Activated CD4-positive, alpha-beta T cell treated with anti-CD3 and anti-CD28 coated beads for 36 hours (primary cell): ENCODE measurements around the gene NAA15. TPM values are rescaled to one million over a fixed set of nuclear protein-coding genes. Genes with fewer than 3 reads are reported as not detected.
A peak's percentile ranks its signal among the peaks of the same experiment; 100 is the strongest.
"Not testable (repeated sequence)": the region's sequence is repeated elsewhere in the genome, so short reads cannot be mapped to it uniquely, and the experiment has no call there.

ENCODE experiments used
- ATAC-seq: fragments of 200-7000 bp; cut with Tn5 transposase; one replicate; pipeline ENCODE4 v1.10.0; 2021; ENCODE audit warnings: mild to moderate bottlenecking, moderate library complexity
- CTCF ChIA-PET: fragments of 350-600 bp; sonication (Branson Sonifier 250); formaldehyde crosslinking; loops from one replicate; lab custom pipeline; 2021; ENCODE audit warnings: antibody characterized with exemption; lab: Charles Lee
- POLR2A ChIA-PET: fragments of 350-600 bp; sonication (Branson Sonifier 250); formaldehyde crosslinking; loops from one replicate; lab custom pipeline; 2021; ENCODE audit warnings: antibody characterized with exemption, inconsistent platforms; lab: Charles Lee
- DNase-seq: peaks from one replicate; pipeline ENCODE4 v3.0.0-alpha.2; 2020
- H3K27ac Mint-ChIP-seq: one replicate; pipeline ENCODE4 v1.8.0; 2021; ENCODE audit warnings: mixed read lengths
- H3K27me3 Mint-ChIP-seq: one replicate; pipeline ENCODE4 v1.8.0; 2021; ENCODE audit warnings: mixed read lengths
- H3K36me3 Mint-ChIP-seq: one replicate; pipeline ENCODE4 v1.8.0; 2021; ENCODE audit warnings: low read depth, mixed read lengths
- H3K4me1 Mint-ChIP-seq: one replicate; pipeline ENCODE4 v1.8.0; 2021; ENCODE audit warnings: mixed read lengths
- H3K4me3 Mint-ChIP-seq: one replicate; pipeline ENCODE4 v1.8.0; 2021; ENCODE audit warnings: mild to moderate bottlenecking, moderate library complexity, mixed read lengths
- H3K9me3 Mint-ChIP-seq: one replicate; pipeline ENCODE4 v1.8.0; 2021; ENCODE audit warnings: low read depth, mixed read lengths
- intact Hi-C, 2 experiments: fragments of 100-400 bp; cut with DNase I in 1 of 2; cut with micrococcal nuclease in 1 of 2; formaldehyde crosslinking; loops; one replicate each; pipeline versions ENCODE4 v1.14.2 to v1.15.1; 2022 to 2024; cut with DNase I, micrococcal nuclease
- total RNA-seq, 2 experiments: library from RNA; stranded (reverse); gene quantifications; one replicate each; pipeline ENCODE4 v1.2.3, GENCODE V29; 2021

Gene NAA15
- total RNA-seq, 2 experiments from 2014 or later = 64.3 to 113 TPM

DNA sequence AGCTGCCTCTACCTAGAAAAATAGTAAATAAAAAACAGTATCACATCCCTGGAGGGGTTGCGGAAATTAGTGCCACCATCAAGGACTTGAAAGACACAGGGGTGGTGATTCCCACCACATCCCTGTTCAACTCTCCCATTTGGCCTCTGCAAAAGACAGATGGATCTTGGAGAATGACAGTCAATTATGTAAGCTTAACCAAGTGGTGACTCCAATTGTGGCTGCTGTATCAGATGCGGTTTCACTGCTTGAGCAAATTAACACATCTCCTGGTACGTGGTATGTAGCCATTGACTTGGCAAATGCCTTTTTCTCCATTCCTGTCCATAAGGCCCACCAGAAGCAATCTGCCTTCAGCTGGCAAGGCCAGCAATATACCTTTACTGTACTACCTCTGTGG, 143.6 kb downstream of the NAA15 start:
- H3K27me3 Mint-ChIP-seq, H3K9me3 Mint-ChIP-seq, H3K27ac Mint-ChIP-seq, H3K4me3 Mint-ChIP-seq, DNase-seq, POLR2A ChIA-PET, ATAC-seq, H3K4me1 Mint-ChIP-seq, intact Hi-C loops, CTCF ChIA-PET: not testable (repeated sequence)
- peaks cover 11% of the 10 kb centered on the region for H3K36me3 Mint-ChIP-seq

GRCh38 chr4:139447078-139447477, 145.8 kb downstream of the NAA15 start:
- H3K4me3 Mint-ChIP-seq, H3K36me3 Mint-ChIP-seq, POLR2A ChIA-PET, DNase-seq, ATAC-seq, H3K9me3 Mint-ChIP-seq, intact Hi-C loops, CTCF ChIA-PET, H3K27ac Mint-ChIP-seq, H3K27me3 Mint-ChIP-seq, H3K4me1 Mint-ChIP-seq: not testable (repeated sequence)

DNA sequence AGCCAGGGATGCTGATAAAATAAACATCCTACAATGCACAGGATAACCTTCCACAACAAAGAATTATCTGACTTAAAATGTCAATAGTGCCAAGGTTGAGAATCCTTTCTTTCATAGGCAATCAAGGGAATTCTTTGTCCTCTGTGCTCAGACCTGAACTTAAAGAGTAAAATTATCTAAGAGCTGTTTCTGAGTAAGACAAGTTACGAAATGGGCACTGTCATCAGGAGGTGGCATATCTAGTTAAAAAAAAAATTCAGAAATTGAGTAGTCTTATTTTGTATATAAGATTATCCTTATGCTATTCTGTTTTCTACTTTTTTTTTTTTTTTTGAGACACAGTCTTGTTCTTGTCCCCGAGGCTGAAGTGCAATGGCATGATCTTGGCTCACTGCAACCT, 149.3 kb downstream of the NAA15 start:
- peaks cover 9% of the 10 kb centered on the region for H3K36me3 Mint-ChIP-seq
- CTCF ChIA-PET = no interaction called here
- H3K4me1 Mint-ChIP-seq = peaks cover 22% of the 10 kb centered on the region
- H3K9me3 Mint-ChIP-seq = no peaks in the 10 kb centered on the region
- DNase-seq (no peak), ATAC-seq (no peak)
- no peak overlapping the region for H3K27ac Mint-ChIP-seq
- intact Hi-C loops = loop anchor here in 1 of 2 experiments (5.0 kb wide), 2 partner anchors 702 to 977 kb away; partner anchors contain the start of genes CLGN and MAML3
- POLR2A ChIA-PET = no interaction called here
- H3K4me3 Mint-ChIP-seq = no peak overlapping the region
- no peaks in the 10 kb centered on the region for H3K27me3 Mint-ChIP-seq

- H3K27me3 Mint-ChIP-seq = no peaks in the 10 kb centered on the region
- H3K4me3 Mint-ChIP-seq = peak overlapping the region; percentile 91
- no peak for ATAC-seq
- ChIA-PET CTCF (interaction anchor here (0.6 to 1.5 kb wide), 5 partner anchors 33 to 371 kb away, joined by 3 to 4 read pairs (median 3); no protein-coding TSS in a partner anchor), POLR2A (no interaction called here)
- H3K36me3 Mint-ChIP-seq = peaks cover 6% of the 10 kb centered on the region
- intact Hi-C loops = loop anchor here (2.0 to 5.0 kb wide), 5 partner anchors 35 to 975 kb away; partner anchors contain the start of genes CLGN (in 1 of the 2), MAML3 (in 1 of the 2) and NAA15 (in 1 of the 2)
- H3K4me1 Mint-ChIP-seq = peaks cover 37% of the 10 kb centered on the region
- no peak for DNase-seq
- peak overlapping the region; percentile 98 for H3K27ac Mint-ChIP-seq
- H3K9me3 Mint-ChIP-seq = no peaks in the 10 kb centered on the region
Measured at GRCh38 chr4:139451997-139452396, 150.7 kb downstream of the NAA15 start.

DNA sequence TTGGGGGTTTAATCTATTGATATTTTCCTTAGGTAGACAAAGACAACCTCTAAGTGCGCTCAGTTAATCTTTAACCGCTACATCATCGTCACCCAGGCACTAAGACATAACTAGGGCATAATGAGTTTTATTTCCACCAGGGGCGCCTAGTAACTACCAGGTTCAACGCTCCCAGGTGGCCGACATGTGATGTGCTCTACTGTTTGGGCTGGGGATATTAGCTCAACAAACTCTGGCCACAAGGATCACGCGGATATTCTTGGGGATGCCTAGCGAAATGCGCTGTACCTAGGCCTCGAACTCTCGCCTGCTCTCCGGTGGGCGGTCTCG, 151.7 kb downstream of the NAA15 start:
- peaks cover 8% of the 10 kb centered on the region for H3K36me3 Mint-ChIP-seq
- peak; percentile 62 for ATAC-seq
- DNase-seq = peak; percentile 82
- ChIA-PET CTCF (interaction anchor here (0.6 to 1.5 kb wide), 9 partner anchors 29 to 374 kb away, joined by 3 to 5 read pairs (median 3); partner anchors contain the start of gene NAA15), POLR2A (interaction anchor here (0.5 to 1.3 kb wide), 6 partner anchors 17 to 399 kb away, joined by 3 to 9 read pairs (median 4); no protein-coding TSS in a partner anchor)
- H3K27me3 Mint-ChIP-seq = no peaks in the 10 kb centered on the region
- intact Hi-C loops = loop anchor here (1.0 to 5.0 kb wide), 13 partner anchors 36 to 974 kb away; partner anchors contain the start of genes CLGN (in 1 of the 2), ELF2 (in 1 of the 2), MAML3 (in 1 of the 2) and NAA15 (in 1 of the 2)
- H3K27ac Mint-ChIP-seq = peak overlapping the region; percentile 98
- H3K4me1 Mint-ChIP-seq = peaks cover 45% of the 10 kb centered on the region
- no peaks in the 10 kb centered on the region for H3K9me3 Mint-ChIP-seq
- H3K4me3 Mint-ChIP-seq = peak overlapping the region; percentile 91

DNA sequence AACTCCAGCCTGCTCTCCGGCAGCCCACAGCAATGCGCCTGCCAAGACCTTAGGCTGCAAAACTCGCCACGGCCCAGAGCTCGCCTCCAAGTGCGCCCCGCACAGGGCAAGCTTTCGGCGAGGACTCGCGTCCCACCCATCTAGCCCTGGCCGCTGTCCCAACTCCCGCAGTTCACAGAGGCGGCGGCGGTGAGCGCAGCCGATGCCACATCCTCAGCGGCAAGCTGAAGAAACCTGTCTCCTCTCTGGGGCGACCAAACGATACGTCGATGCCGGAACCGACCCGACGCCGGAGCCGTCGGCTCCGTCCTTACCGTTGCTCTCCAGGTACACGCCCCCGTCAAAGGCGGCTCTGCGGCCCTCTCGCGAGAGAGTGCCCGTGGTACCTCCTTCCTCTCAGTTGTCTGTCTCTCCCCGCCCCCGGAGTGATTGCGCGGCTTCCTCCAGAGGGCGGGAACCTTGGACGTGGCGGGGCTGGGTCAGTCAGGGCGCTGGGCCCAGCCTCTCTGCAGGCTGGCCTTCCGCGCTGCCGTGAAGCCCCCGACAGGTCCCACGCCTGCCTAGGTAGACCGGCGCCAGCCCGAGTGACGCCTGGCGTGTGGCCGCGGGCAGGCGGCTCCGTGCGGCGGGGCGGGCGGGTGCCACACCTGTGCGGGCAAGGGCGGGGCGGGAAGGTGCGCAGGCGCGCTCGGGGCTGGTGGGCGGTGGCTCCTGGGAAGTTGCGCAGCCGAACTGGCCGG, 152.2 kb downstream of the NAA15 start:
- peak overlapping the region; percentile 91 for H3K4me3 Mint-ChIP-seq
- H3K27ac Mint-ChIP-seq = peak overlapping the region; percentile 98
- peaks cover 48% of the 10 kb centered on the region for H3K4me1 Mint-ChIP-seq
- POLR2A ChIA-PET = interaction anchor here (0.5 to 1.3 kb wide), 5 partner anchors 17 to 400 kb away, joined by 3 to 9 read pairs (median 5); no protein-coding TSS in a partner anchor
- peak; percentile 99 for DNase-seq
- H3K36me3 Mint-ChIP-seq = peaks cover 8% of the 10 kb centered on the region
- H3K27me3 Mint-ChIP-seq = no peaks in the 10 kb centered on the region
- peak; percentile 90 for ATAC-seq
- no peaks in the 10 kb centered on the region for H3K9me3 Mint-ChIP-seq
- CTCF ChIA-PET = interaction anchor here (0.6 to 1.3 kb wide), 8 partner anchors 30 to 374 kb away, joined by 3 to 5 read pairs (median 3); partner anchors contain the start of gene NAA15
- intact Hi-C loops = loop anchor here (1.0 to 5.0 kb wide), 14 partner anchors 37 to 1071 kb away; partner anchors contain the start of genes CLGN (in 1 of the 2), ELF2 (in 1 of the 2), ELMOD2 (in 1 of the 2) and MAML3 (in 1 of the 2)

DNA sequence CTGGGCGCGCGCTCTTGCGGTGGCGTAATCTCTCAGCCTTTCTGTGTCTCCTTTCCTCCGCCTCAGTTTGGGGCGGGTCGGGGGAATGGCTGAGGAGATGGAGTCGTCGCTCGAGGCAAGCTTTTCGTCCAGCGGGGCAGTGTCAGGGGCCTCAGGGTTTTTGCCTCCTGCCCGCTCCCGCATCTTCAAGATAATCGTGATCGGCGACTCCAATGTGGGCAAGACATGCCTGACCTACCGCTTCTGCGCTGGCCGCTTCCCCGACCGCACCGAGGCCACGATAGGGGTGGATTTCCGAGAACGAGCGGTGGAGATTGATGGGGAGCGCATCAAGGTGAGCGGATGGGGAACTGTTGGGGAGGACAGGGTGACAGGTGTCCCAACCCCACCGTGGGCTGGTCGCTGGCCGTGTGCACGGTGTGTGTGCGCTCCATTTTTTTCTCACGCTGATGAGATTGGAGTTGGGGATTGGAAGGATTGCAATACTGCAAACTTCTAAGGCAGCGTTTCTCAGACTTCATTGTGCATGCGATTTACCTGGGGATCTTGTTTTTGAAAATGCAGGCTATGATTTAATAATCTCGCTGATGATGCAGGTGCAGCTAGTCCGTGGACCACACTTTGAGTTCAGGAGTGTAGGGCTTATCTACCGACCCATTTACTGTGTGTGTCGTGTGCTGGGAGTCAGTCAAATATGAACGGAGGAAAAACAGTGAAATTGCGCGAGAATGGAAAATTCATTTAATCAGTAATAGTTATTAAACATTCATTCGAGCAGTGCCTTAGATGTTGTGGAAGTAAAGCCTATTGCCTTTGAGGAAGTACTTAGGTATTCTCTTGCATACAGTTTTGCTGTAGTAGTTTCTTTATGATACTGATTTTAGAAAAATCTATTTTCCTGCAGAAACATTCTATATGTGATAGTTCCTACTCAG, 153.1 kb downstream of the NAA15 start, which contains the start of gene RAB33B:
RAB33B (plus strand) TSS at position 11 of the 935 bp plus-strand sequence; CDS start at position 86, 75 bp downstream.
- POLR2A ChIA-PET = no interaction called here

GRCh38 chr4:139455126-139455538, 153.8 kb downstream of the NAA15 start:
- Mint-ChIP-seq H3K4me3 (peak overlapping the region; percentile 91), H3K27ac (peak overlapping the region; percentile 89), H3K4me1 (peaks cover 61% of the 10 kb centered on the region), H3K27me3 (no peaks in the 10 kb centered on the region), H3K9me3 (no peaks in the 10 kb centered on the region), H3K36me3 (peaks cover 13% of the 10 kb centered on the region)
- CTCF ChIA-PET = no interaction called here
- DNase-seq (no peak), ATAC-seq (no peak)
- POLR2A ChIA-PET = interaction anchor here (0.6 kb wide), 1 partner anchor 10 kb away, joined by 4 read pairs; no protein-coding TSS in a partner anchor
- intact Hi-C loops = loop anchor here in 1 of 2 experiments (2.0 kb wide), 1 partner anchor 1070 kb away; the partner anchor contains the start of gene ELMOD2

More for the DNA sequence above, 153.1 kb downstream of the NAA15 start, which contains the start of gene RAB33B:
- Mint-ChIP-seq H3K36me3 (peaks cover 8% of the 10 kb centered on the region), H3K4me1 (peaks cover 56% of the 10 kb centered on the region), H3K4me3 (peak within 1 kb of the TSS; percentile 91), H3K27me3 (no peaks in the 10 kb centered on the region), H3K9me3 (no peaks in the 10 kb centered on the region), H3K27ac (peak within 1 kb of the TSS; percentile 98)
- CTCF ChIA-PET = no interaction called here
- intact Hi-C loops = loop anchor here in 1 of 2 experiments (2.0 to 5.0 kb wide), 3 partner anchors 698 to 1070 kb away; partner anchors contain the start of genes CLGN, ELMOD2 and MAML3
- ATAC-seq (no peak), DNase-seq (no peak)

DNA sequence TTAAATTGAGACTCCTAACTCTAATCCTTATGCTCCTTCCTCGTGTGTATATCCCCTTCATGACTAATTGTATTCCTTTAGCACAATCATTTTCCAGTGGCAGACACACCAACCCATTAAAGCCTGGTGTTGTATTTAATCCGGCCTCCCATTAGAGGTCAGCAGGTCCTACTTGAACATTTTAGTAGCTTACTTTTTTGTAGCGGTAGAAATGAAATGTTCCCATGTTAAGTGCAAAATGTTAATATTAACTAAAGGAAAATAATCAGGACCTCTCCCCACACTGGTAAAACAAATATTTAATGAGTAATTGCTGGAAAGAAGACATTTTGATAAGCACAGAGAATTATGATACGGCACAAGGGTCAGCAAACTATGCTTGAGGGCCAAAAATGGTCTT, 156.0 kb downstream of the NAA15 start:
- intact Hi-C loops = no loop called here
- no peak overlapping the region for H3K4me3 Mint-ChIP-seq
- H3K27ac Mint-ChIP-seq = no peak overlapping the region
- H3K4me1 Mint-ChIP-seq = peaks cover 54% of the 10 kb centered on the region
- H3K27me3 Mint-ChIP-seq = no peaks in the 10 kb centered on the region
- POLR2A ChIA-PET = no interaction called here
- no peak for DNase-seq
- H3K36me3 Mint-ChIP-seq = peaks cover 11% of the 10 kb centered on the region
- no peak for ATAC-seq
- CTCF ChIA-PET = interaction anchor here (1.5 kb wide), 1 partner anchor 67 kb away, joined by 3 read pairs; no protein-coding TSS in a partner anchor
- no peaks in the 10 kb centered on the region for H3K9me3 Mint-ChIP-seq

GRCh38 chr4:139458543-139458942, 157.2 kb downstream of the NAA15 start:
- H3K27ac Mint-ChIP-seq = no peak overlapping the region
- DNase-seq = no peak
- peaks cover 15% of the 10 kb centered on the region for H3K36me3 Mint-ChIP-seq
- intact Hi-C loops = no loop called here
- H3K4me1 Mint-ChIP-seq = peaks cover 47% of the 10 kb centered on the region
- H3K27me3 Mint-ChIP-seq = no peaks in the 10 kb centered on the region
- no peaks in the 10 kb centered on the region for H3K9me3 Mint-ChIP-seq
- CTCF ChIA-PET = no interaction called here
- POLR2A ChIA-PET = no interaction called here
- H3K4me3 Mint-ChIP-seq = no peak overlapping the region
- ATAC-seq = no peak
